OCI-M2 (cell line): ENCODE measurements around the gene RAB11FIP4.

Source experiments
- DNase-seq: peaks from one replicate; lab custom pipeline; 2025; ENCODE audit not compliant: unreplicated experiment; lab: John Stamatoyannopoulos, UW

The RAB11FIP4 gene

GRCh38 chr17:31481783-31482081 is 90.3 kb downstream of the RAB11FIP4 start:
- DNase-seq = no peak

DNA sequence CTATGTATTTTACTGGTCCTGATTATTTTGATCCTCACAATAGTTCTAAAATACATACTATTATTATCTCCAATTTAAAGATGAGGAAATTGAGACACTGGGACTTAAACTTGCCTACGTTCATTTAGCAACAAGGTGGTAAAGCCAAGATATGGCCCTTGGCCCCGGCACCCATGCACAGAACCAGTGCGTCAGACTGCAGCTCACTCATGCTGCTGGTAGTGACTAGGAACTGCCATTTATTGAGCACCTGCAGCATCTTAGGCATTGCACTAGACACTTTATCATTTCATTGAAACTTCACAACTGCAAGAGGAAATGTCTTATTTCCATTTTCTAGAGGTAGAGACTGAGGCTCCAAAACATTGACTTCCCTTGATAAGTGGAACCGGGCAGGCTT is 93.3 kb downstream of the RAB11FIP4 start:
- no peak for DNase-seq

DNA sequence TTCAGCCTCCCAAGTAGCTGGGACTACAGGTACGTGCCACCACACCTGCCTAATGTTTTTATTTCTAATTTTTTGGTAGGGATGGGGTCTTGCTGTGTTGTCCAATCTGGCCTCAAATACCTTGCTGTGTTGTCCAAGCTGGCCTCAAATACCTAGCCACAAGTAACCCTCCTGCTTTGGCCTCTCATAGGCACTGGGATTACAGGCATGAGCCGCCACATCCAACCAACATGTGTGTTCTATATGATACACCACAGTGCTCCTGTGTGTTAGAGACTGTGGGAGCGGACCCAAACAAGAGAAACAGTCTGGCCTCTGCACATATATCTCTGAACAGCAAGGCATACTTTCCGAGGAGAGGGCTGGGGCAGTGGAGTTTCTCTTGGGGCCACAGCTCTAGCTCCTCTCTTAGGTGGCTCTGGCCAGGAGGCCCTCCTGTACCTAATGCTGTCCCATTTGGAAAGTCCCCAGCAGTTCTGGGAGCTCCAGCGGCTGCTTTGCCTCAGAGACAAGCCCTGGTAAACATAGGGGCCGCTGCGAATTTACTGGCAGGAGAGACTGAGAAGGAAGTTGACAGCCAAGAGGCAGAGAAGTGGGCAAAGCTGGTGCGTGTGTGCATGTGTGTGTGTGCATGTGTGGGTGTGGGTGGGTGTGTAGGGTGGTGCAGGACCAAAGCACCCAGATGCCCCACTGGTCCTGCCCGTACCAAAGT is 95.0 kb downstream of the RAB11FIP4 start:
- DNase-seq = no peak

DNA sequence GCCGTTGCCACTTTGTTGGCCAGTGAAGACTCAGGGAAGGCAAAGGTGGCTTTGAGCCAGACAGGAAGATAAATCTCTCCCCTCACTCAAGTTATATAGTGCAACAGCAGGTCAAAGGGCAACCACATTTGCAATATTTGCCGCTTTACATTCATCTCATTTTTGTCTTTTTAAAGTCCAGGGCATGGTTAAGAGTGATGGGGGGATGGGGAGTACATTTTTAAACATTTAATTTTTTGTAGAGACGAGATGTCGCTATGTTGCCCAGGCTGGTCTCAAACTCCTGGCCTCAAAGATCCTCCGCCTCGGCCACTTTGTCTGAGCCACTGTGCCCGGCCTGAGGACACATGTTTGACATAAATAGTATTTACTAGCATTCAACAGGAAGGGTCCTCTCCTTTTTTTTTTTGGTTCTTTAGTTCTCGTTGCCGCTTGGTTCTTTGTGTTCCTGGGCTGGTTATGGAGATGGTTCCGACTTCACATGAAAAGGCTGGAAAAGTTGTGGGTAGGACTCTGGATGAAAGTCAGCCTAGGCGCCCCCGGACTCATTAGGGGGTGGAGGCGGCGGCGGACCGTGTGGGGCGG is 95.7 kb downstream of the RAB11FIP4 start:
- DNase-seq = no peak

DNA sequence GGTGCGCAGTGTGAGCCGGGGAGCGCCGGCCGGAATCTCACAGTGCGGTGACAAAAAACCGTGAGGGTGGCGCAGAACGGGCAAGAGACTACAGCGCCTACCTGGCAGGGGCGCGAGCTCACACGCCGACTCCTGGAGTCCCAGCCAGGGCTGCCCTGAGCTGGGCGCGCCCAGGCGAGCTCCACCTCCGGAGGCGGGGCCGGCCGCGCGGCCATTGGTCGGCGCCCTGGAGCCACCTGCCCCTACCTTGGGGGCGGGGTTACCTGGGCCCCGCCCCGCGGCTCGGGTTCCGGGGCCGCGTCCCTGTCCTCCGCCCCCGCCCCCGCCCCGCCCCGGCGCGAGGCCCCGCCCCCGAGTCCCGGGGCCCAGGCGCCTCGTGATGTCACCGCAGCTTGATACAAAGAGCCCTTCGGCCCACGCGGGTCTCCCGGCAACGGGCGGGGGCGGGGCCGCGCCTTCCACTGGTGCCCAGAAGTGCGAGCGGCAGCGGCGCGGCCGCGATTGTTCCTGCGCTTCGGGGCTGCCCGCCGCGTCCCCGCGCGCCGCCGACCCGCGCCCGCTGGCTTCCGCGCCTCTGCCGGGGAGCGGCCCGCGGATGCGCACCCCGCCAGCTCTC is 96.3 kb downstream of the RAB11FIP4 start:
- DNase-seq = no peak

- no peak for DNase-seq
These were observed 96.9 kb downstream of the RAB11FIP4 start for GRCh38 chr17:31488264-31488981.

DNA sequence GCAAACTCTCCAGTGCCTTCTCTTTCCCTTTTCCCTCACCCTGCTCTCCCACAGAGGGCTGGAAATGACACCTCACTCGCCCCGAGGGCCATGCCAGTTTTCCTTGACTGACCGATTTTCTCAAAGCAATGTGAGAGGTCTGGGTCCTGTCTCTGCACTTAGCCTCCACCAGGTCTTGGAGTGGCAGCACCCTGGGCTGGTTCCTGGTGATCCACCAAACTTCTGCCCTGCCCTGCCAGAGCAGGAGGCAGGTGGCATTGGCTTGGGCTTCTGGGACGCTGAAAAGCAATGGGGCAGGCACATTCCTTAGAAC is 97.5 kb downstream of the RAB11FIP4 start:
- DNase-seq = no peak

DNA sequence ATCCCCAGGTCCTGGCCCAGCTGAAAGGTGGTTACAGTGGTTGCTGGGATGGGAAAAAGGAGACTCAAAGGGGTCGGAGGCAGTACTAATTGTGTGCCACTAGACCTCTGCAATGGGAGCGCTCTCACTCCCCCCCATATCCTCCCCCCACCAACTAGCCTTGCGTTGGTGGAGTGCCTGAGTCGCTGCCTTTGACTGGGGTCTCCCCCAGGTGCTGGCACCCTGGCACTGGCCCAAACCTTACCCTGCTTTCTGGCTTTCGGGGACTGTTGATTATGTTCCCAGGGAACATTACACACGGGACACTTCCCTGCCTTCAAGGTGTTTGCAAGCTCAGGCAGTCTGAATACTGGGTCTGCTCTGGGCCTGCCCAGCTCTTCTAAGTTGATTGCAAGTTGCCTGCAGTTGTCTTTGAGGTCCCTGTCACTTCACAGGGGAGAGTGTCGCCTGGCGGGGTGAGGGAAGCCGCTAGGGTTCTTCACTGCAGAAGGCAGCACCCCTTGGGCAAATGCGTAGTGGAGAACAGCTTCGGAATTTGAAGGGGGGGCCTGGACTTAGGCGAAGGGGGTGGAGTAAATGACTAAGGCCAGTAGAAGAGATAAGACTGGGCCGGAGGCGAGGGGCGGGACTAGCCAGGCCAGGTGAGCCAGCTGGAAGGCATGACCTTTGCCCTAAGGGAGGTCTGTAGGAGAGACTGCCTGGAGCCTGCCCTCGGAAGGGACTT is 98.0 kb downstream of the RAB11FIP4 start:
- DNase-seq = no peak

- DNase-seq = no peak
These were observed 98.7 kb downstream of the RAB11FIP4 start for GRCh38 chr17:31490019-31490650.

- no peak for DNase-seq
These were observed 99.3 kb downstream of the RAB11FIP4 start for GRCh38 chr17:31490671-31491375.

DNA sequence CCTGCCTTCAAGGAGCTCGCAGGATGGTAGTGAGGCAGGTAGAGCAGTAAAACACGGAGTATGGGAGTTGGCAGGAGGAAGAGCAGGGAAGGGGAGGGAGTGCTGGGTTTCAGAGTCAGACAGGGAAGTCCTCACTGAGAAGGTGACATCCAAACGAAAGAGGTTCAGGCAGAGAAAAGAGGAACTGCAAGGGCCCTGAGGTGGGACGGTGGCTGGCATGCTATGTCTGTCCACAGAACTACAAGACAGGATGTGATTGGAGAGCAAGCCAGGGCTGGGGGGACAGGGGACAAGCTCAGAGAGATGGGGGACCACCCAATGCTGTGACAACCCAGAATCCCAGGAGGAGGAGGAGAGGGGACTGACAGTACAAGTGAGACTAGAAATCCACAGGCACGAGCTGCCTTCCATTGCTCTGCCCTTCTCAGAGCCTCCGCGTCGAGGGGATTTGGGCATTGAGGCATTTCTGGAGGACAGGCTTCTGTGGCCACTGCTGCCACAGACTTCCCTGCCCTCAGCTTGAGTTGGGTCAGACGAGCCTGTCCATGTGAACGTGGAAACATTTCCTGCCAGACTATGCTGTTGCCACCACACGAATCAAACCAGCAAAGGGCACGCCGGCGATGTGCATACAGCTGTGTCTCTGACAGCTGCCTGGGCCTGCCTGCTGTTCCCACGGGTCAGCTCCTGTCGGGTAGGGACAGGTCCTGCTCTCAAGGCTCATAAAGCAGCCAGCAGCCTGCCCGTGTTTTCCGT is 100.1 kb downstream of the RAB11FIP4 start:
- no peak for DNase-seq

DNA sequence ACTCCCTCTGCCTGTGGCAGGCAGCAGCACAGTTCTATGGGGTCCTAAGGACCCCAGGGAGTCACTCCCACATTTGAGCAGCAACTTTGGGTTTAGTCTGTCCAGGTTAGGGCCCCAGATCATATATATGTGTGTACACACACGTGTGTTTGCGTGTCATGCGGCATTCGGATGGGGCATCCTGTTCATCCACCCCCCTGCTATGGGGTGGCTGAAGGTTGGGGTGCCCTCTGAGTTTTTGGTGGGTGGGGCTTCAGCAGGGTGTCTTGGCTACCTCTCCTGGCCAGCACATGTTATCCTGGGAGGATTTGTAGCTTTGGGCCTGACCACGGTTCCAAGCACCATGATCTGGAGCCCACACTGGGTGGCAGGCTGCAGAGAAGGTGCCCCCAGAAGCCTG is 100.7 kb downstream of the RAB11FIP4 start:
- no peak for DNase-seq

- DNase-seq = no peak
These were observed 101.6 kb downstream of the RAB11FIP4 start for GRCh38 chr17:31492880-31493655.

DNA sequence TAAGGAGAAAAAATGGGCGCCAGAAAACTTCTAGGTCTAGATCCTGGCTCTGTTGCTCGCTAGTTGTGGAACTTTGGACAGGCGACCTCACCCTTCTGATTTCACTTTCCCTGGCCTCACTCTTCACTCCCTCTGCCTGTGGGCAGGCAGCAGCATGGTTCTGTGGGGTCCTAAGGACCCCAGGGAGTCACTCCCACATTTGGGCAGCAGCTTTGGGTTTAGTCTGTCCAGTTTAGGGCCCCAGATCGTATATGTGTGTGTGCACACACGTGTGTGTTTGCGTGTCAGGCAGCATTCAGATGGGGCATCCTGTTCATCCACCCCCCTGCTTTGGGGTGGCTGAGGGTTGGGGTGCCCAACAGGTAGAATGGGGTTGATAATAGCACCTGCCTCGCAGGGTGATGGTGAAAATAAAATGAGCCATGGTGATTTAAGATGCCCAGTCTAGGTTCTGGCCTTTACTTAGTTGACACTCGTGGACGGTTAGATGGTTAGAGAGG is 102.2 kb downstream of the RAB11FIP4 start:
- no peak for DNase-seq

DNA sequence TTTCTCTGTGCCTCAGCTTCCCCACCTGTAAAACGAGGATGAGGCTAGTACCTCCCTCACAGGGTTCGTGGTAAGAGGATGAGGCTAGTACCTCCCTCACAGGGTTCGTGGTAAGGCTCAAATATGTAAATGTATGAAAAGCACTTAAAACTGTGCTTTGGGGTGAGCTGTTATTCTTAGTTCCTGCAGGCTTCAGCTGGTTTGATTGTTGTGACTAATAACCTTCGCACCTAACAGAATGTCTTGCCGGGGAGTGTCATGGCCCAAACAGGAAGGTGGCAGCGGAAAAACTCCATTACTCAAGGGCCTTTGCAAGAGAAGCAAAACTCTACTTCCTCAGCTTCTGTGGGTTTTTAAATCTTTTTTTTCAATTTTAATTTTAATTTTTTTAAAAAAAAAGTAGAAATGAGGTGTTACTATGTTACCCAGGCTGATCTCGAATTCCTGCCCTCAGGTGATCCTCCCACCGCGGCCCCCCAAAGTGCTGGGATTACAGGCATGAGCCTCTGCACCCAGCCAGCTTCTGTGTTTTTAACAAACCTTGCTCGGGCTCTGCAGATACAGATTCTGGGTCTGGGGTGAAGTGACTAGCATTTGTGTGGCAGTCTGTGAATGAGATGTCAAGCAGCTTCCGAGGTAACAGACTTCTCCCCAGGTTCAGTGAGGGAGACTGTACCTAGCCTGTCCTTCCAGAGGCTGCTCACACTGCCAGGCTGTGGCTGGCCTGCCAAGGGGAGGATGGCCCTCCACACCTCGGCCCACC is 103.0 kb downstream of the RAB11FIP4 start:
- DNase-seq = no peak

GRCh38 chr17:31495022-31495885 is 103.8 kb downstream of the RAB11FIP4 start:
- no peak for DNase-seq

- DNase-seq = no peak
These were observed 104.6 kb downstream of the RAB11FIP4 start for GRCh38 chr17:31496097-31496496.
